Cardiac muscle cell (in vitro differentiated cells and primary cell): ENCODE data around the gene EEF1AKMT3. TPM values are rescaled to one million over a fixed set of nuclear protein-coding genes. Genes with fewer than 3 reads are reported as not detected.

Experiments used
- DNase-seq, 2 donors: peaks; one replicate each; pipeline versions ENCODE4 v3.0.0 to v3.0.0-alpha.2; 2010 to 2017; ENCODE audit warnings: low read depth in 1 of 2, low spot score in 1 of 2
- H3K27ac ChIP-seq: fragments of 200-600 bp; sonication (generic); 2 replicates; pipeline ENCODE4 v1.5.1; 2016
- H3K27me3 ChIP-seq: fragments of 200-600 bp; sonication (generic); 2 replicates; pipeline ENCODE4 v1.6.0; 2016; ENCODE audit warnings: control low read depth
- H3K36me3 ChIP-seq: fragments of 200-600 bp; sonication (generic); 2 replicates; pipeline ENCODE4 v1.5.1; 2016; ENCODE audit warnings: control low read depth
- H3K4me1 ChIP-seq: fragments of 200-600 bp; sonication (generic); 2 replicates; pipeline ENCODE4 v1.8.1; 2017; ENCODE audit warnings: low read depth, mild to moderate bottlenecking, mixed run types
- H3K4me3 ChIP-seq: fragments of 200-600 bp; sonication (generic); 2 replicates; pipeline ENCODE4 v1.5.1; 2016; ENCODE audit warnings: mild to moderate bottlenecking
- H3K9me3 ChIP-seq: fragments of 200-600 bp; sonication (generic); 2 replicates; pipeline ENCODE4 v1.5.1; 2017; ENCODE audit warnings: low read depth, mild to moderate bottlenecking, control low read depth
- polyA plus RNA-seq: library from polyadenylated mRNA; unstranded; fragments of >200 nt; fragmentation: Nextera tagmentation; extraction: Ambion mirVana; gene quantifications from 2 replicates; pipeline ENCODE4 v1.2.1, GENCODE V29; 2016
- total RNA-seq: library from RNA; depleted of rRNA; stranded (reverse); fragments of >200 nt; gene quantifications from 2 replicates; pipeline ENCODE4 v1.2.3, GENCODE V29; 2016
- TF ChIP-seq, protein P1 (sequence below): IDR thresholded peaks from 2 replicates; pipeline ENCODE4 v1.5.1; 2012; ENCODE audit warnings: low read depth, mild to moderate bottlenecking, low read length

Gene EEF1AKMT3
- total and polyA plus RNA-seq, 2 experiments from 2014 or later = 3.9 to 4.8 TPM

DNA sequence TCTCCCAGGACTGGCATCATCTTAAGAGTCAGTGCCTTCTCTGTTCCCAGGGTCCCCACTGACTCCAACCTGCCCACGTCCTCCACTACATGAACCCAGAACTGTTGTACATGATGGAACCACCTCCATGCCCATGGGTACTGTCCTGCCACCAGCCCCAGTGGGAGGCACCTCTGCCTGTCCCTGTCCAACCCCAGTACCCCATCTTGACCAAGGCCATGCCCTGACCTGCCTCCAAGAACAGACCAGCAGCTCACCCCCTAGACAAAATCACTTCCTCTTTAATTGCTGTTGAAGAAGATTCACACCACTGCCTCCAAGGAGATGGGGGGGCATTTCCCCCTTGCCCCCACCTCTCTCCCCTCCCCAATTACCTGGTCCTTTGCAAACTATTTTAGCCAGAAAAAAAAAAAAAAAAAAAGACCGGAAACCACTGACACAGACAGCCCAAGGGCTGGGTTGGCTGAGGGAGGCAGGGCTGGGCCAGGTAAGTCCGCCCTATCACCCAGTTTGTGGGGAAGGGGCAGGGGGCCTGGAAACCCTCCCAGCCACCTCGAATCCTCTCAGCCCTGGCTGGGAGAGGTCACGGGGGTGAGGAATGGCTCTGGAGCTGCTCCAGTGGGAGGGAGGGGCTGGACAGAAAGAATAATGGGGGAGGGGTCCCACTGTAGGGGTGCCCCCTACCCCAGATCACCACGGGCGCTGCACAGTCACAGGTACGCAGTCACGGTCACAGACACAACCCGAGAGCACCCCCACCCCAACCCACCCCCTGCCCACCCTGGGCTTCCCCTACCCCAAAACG lies 47.3 kb upstream of the EEF1AKMT3 start:
- Histone ChIP-seq H3K4me3 (no peak overlapping the region), H3K4me1 (peaks cover 4% of the 10 kb centered on the region), H3K27ac (no peak overlapping the region), H3K36me3 (peaks cover under 1% of the 10 kb centered on the region), H3K9me3 (no peaks in the 10 kb centered on the region), H3K27me3 (peaks cover 71% of the 10 kb centered on the region)
- DNase-seq = no peak
- TF ChIP-seq, protein P1, sequence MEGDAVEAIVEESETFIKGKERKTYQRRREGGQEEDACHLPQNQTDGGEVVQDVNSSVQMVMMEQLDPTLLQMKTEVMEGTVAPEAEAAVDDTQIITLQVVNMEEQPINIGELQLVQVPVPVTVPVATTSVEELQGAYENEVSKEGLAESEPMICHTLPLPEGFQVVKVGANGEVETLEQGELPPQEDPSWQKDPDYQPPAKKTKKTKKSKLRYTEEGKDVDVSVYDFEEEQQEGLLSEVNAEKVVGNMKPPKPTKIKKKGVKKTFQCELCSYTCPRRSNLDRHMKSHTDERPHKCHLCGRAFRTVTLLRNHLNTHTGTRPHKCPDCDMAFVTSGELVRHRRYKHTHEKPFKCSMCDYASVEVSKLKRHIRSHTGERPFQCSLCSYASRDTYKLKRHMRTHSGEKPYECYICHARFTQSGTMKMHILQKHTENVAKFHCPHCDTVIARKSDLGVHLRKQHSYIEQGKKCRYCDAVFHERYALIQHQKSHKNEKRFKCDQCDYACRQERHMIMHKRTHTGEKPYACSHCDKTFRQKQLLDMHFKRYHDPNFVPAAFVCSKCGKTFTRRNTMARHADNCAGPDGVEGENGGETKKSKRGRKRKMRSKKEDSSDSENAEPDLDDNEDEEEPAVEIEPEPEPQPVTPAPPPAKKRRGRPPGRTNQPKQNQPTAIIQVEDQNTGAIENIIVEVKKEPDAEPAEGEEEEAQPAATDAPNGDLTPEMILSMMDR = no peak

- Histone ChIP-seq H3K9me3 (no peaks in the 10 kb centered on the region), H3K36me3 (no peaks in the 10 kb centered on the region), H3K27me3 (peaks cover 77% of the 10 kb centered on the region), H3K27ac (no peak overlapping the region), H3K4me3 (peak overlapping the region; percentile 20), H3K4me1 (peaks cover 4% of the 10 kb centered on the region)
- TF ChIP-seq, protein P1 = no peak
- DNase-seq = no peak
These were observed 46.6 kb upstream of the EEF1AKMT3 start for GRCh38 chr12:57725851-57726150.

DNA sequence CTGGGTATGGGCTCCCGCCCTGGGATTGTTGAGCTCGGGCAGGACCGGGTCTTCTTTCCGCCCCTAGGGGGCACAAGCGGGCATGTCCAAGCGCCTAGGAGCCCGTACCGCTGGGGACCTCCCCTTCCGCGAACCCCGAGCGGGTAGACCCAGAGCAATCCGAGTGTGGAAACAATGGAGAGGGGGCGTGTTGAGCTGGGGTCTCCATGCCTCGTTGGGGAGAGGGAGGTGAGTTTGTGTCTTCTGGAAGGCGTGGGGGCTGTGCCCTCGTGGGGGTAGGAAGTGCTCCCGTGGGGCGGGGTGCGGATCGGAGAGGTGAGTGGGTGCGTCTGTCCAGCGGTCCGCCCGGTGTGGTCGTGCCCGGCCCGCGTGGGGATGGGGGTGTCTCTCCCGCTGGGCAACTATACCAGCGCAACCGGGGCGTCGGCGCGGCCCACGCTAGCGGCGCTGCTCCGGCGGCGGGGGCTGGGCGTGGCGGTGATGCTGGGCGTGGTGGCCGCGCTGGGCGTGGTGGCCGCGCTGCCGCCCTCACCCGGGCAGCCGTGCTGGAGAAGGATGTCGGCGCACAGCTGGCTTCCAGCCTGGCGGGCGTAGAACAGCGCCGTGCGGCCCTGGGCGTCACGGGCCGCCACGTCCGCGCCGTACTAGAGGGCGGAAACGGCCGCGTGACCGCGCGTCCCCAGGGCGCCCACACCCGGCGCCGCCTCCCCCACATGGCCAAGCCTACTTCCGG lies 46.1 kb upstream of the EEF1AKMT3 start:
- TF ChIP-seq, protein P1 = peak; percentile 88
- H3K4me3 ChIP-seq = peak overlapping the region; percentile 20
- H3K4me1 ChIP-seq = peaks cover 4% of the 10 kb centered on the region
- no peaks in the 10 kb centered on the region for H3K36me3 ChIP-seq
- H3K9me3 ChIP-seq = no peaks in the 10 kb centered on the region
- peak; percentile 69 to 87 for DNase-seq
- peaks cover 82% of the 10 kb centered on the region for H3K27me3 ChIP-seq
- H3K27ac ChIP-seq = no peak overlapping the region

GRCh38 chr12:57726884-57727757 lies 45.3 kb upstream of the EEF1AKMT3 start:
- H3K27ac ChIP-seq = no peak overlapping the region
- TF ChIP-seq, protein P1 = peak; percentile 45
- DNase-seq = peak; percentile 64 to 73
- H3K36me3 ChIP-seq = no peaks in the 10 kb centered on the region
- peaks cover 90% of the 10 kb centered on the region for H3K27me3 ChIP-seq
- peak overlapping the region; percentile 20 for H3K4me3 ChIP-seq
- no peaks in the 10 kb centered on the region for H3K9me3 ChIP-seq
- peaks cover 4% of the 10 kb centered on the region for H3K4me1 ChIP-seq

GRCh38 chr12:57727758-57728395 lies 44.5 kb upstream of the EEF1AKMT3 start:
- Histone ChIP-seq H3K4me1 (peaks cover 4% of the 10 kb centered on the region), H3K36me3 (no peaks in the 10 kb centered on the region), H3K27ac (no peak overlapping the region), H3K9me3 (no peaks in the 10 kb centered on the region), H3K4me3 (no peak overlapping the region), H3K27me3 (peaks cover 98% of the 10 kb centered on the region)
- TF ChIP-seq, protein P1 = no peak
- peak in 1 of 2 donors; percentile 77 for DNase-seq
